GM12872 (cell line): ENCODE data around the gene RCC1.
A peak's percentile ranks its signal among the peaks of the same experiment; 100 is the strongest.

Experiments used
- TF ChIP-seq, protein P1 (sequence below): IDR thresholded peaks from 3 replicates; pipeline ENCODE4 v1.5.1; 2011; ENCODE audit warnings: low read depth, mild to moderate bottlenecking, low read length, moderate library complexity; ENCODE audit not compliant: insufficient read depth

Gene RCC1

DNA sequence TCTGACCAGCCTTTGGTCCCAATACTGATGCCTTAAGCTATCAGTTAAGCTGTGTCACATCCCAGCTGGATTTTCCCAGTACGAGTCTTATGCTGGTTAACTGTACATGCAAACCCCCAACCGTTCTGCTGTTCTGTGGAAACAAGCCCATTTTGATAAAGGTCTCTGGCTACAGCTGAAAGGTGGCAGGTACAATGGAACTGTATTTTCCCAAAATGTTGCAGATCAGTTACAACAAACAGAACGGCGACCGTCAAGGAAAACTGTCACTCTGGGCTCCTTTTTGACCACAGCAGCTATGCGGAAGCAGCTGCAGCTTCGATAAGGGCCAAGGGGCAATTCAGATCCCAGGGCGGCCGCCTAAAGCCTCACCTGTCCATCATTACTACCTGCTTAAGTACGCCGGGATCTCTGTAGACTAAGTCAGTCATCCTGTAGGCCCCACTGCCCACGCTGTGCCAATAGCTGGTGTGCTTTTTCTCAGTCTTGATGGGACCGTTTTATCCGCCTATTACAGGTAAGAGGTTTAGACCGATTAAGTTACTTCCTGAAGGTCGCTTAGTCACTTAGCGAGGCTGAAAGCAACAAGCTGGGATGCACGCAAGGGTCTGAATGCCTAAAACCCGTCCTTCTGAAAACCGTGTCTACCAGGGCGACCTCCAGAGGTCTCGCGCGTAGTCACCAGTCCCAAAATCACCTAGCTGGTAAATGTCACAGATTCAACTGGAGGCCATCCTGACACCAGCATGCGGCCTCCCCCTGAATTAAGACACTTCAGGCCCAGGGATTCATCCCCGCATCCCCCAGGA, 75.1 kb downstream of the RCC1 start:
- TF ChIP-seq, protein P1, sequence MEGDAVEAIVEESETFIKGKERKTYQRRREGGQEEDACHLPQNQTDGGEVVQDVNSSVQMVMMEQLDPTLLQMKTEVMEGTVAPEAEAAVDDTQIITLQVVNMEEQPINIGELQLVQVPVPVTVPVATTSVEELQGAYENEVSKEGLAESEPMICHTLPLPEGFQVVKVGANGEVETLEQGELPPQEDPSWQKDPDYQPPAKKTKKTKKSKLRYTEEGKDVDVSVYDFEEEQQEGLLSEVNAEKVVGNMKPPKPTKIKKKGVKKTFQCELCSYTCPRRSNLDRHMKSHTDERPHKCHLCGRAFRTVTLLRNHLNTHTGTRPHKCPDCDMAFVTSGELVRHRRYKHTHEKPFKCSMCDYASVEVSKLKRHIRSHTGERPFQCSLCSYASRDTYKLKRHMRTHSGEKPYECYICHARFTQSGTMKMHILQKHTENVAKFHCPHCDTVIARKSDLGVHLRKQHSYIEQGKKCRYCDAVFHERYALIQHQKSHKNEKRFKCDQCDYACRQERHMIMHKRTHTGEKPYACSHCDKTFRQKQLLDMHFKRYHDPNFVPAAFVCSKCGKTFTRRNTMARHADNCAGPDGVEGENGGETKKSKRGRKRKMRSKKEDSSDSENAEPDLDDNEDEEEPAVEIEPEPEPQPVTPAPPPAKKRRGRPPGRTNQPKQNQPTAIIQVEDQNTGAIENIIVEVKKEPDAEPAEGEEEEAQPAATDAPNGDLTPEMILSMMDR = peak; percentile 41; the same call in 1 of the 3 replicates

DNA sequence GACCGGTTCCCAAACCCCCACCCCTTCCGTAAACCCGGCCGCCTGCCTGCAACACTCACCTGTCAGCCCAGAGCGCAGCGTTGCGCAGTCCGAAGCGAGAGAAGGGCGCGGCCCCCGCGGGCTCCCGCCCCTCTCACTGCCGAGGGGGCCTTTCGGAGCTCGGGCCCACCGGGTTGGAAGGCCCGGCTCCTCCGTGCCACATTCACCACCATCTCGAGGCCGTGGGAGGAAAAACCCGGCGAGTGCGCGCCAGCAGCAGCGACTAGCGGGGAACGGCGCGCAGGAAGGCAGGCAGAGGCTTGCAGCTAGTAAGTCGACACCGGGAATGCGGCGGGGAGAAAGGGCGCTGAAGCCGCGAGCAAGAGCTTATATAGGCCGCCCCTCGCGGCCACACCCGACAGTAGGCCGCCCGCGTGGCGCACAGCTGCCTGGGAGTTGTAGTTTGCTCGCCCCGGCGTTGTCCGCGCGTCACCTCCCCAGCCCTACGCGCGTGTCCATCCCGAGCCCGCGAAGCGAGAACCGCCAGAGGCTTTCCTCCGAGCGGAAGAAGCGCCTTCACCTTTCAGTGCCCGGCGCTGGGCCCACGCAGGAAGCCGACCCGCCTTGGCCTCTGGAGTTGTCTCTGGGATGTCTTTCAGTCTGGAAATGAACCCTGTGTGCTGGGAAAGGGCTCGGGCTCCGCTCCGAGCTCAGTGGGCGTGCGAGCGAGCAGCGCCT, 75.8 kb downstream of the RCC1 start:
- TF ChIP-seq, protein P1 = no peak

DNA sequence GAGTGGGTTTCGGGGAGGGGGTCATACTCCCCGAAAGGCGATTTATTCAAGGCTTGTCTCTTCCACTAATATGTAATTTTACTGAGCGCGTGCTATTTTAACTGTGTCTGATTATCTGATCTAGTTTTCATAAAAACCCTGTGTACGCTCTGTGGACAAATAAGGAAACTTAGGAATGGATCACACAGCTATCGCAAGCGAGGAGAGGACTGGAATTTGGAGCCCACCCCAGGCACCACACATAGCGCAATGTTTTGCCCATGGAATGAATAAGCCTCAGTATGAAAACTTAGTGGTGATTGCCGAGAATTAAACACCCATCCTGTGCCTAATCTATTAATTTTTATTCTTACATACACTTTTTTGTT, 76.4 kb downstream of the RCC1 start:
- TF ChIP-seq, protein P1 = no peak
